ENCODE measurements around the gene IFT52.
A peak's percentile ranks its signal among the peaks of the same experiment; 100 is the strongest.
"Not testable (repeated sequence)": the region's sequence is repeated elsewhere in the genome, so short reads cannot be mapped to it uniquely, and the experiment has no call there.

Gene IFT52

DNA sequence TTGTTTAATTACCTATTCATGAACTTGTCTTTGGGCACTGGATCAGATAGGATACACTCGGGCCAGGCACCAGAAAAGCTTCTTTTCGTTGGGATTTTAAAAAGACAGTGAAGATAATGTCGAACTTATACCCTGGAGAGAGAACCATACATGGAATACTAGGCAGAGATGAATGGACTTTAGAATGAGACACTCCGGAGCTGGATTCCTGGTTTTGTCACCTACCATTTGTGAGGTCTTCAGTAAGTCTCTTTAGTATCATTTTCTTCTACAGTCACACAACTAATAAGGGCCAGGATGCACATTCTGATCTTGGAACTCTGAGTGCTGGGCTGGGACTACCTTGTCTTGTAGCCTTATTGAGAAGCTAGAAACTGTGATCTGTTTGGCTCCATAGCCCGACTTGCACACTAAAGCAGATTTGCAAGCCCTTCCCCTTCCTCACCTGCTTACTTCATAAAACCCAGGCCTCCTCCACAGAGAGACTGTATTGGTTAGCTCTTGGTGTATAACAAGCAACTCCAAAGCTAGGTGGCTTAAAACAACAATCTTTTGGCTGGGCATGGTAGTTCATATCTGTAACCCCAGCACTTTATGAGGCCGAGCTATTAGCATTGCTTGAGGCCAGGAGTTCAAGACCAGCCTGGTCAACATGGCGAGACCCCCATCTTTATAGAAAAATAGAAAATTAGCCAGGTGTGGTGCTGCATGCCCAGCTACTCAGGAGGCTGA, 7.4 kb upstream of the IFT52 start:
- no peaks in the 10 kb centered on the region for H3K36me3 ChIP-seq
- H3K27ac ChIP-seq, result no peak overlapping the region

DNA sequence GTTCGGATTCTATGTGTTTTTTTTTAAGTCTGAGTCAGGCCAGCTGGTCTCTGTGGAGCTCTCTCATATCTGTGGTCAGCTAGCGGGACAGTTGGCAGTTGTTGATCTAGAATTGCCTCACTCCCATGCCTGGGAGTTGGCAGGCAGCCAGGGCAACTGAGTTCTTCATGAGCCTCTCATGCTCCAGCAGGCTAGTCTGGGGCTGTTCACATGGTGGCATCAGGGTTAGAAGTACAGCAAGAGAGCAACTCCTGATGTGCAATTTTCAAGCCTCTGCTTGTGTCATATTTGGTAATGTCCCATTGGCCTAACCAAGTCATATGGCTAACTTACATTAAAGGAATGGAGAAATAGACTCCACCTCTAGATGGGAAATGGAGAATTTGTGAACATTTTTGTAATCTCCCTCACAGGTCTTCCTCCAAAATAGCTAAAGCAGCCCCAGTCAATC, 6.7 kb upstream of the IFT52 start:
- Histone ChIP-seq H3K27me3 (no peaks in the 10 kb centered on the region), H3K27ac (no peak overlapping the region), H3K4me3 (no peak overlapping the region), H3K36me3 (no peaks in the 10 kb centered on the region), H3K9me3 (no peaks in the 10 kb centered on the region), H4K20me1 (no peaks in the 10 kb centered on the region), H3K4me2 (0 out of 2 replicates have a peak overlapping the region, but pooled peaks have one; percentile 5), H3K9ac (no peak overlapping the region), H3K4me1 (no peaks in the 10 kb centered on the region)
- no peak for TF ChIP-seq Cebpa-rat (IDR thresholded peaks at IDR 0.05)

More for the DNA sequence above, 7.4 kb upstream of the IFT52 start:
- TF ChIP-seq Cebpa-rat (IDR thresholded peaks at IDR 0.05), result no peak
- Histone ChIP-seq H3K4me1 (no peaks in the 10 kb centered on the region), H4K20me1 (no peaks in the 10 kb centered on the region), H3K9ac (no peak overlapping the region), H3K4me2 (0 out of 2 replicates have a peak overlapping the region, but pooled peaks have one; percentile 5), H3K4me3 (no peak overlapping the region), H3K9me3 (no peaks in the 10 kb centered on the region), H3K27me3 (no peaks in the 10 kb centered on the region)

DNA sequence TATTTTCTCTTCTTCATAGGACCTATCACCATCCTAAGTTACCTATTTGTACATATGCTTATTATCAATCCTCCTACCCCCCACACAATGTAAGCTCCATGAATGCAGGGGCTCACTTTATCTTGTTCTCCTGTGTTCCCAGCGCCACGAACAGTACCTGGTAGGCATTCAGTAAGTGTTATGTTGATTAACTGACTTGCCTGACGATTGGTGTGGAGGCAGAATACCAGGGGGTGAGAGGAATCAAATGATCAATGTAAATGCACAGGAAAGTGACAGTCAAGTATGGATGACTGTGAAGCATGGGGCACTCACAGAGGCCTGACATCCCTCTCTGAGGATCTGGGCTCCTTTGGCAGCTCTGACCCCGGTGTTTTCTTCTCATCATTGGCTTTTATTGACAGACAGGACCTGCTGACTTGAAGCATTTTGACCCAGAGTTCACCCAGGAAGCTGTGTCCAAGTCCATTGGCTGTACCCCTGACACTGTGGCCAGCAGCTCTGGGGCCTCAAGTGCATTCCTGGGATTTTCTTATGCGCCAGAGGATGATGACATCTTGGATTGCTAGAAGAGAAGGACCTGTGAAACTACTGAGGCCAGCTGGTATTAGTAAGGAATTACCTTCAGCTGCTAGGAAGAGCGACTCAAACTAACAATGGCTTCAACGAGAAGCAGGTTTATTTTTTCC, 6.1 kb upstream of the IFT52 start:
- no peak overlapping the region for H3K27ac ChIP-seq
- H3K4me1 ChIP-seq, result peaks cover 1% of the 10 kb centered on the region; the same call in 1 of the 2 replicates
- no peaks in the 10 kb centered on the region for H3K27me3 ChIP-seq
- H3K4me3 ChIP-seq, result no peak overlapping the region
- H4K20me1 ChIP-seq, result no peaks in the 10 kb centered on the region
- H3K9me3 ChIP-seq, result no peaks in the 10 kb centered on the region
- no peak overlapping the region for H3K4me2 ChIP-seq
- TF ChIP-seq Cebpa-rat (IDR thresholded peaks at IDR 0.05), result no peak
- H3K9ac ChIP-seq, result no peak overlapping the region
- H3K36me3 ChIP-seq, result no peaks in the 10 kb centered on the region

DNA sequence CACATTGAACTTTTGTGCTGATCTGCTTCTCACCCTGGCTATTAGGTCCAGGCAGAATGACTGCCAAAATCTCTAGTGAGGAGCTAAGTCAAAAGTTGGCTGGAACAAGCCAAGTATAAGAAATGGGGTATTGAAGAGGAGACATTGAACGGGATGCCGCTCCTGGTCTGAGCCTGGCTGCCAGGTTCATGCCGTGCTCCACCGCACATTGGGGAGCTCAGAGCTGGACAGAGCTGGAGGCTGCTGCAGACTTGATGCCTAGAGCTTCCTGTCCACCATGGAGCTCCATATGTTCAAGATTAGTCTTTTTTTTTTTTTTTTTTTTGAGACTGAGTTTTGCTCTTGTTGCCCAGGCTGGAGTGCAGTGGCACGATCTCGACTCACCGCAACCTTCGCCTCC, 4.1 kb upstream of the IFT52 start:
- Histone ChIP-seq H3K9ac (no peak overlapping the region), H3K36me3 (no peaks in the 10 kb centered on the region), H3K27ac (no peak overlapping the region), H3K9me3 (no peaks in the 10 kb centered on the region), H4K20me1 (peaks cover 4% of the 10 kb centered on the region; the same call in 1 of the 2 replicates), H3K4me3 (no peak overlapping the region), H3K4me2 (no peak overlapping the region), H3K4me1 (peaks cover 12% of the 10 kb centered on the region), H3K27me3 (no peaks in the 10 kb centered on the region)
- TF ChIP-seq Cebpa-rat (IDR thresholded peaks at IDR 0.05), result no peak

DNA sequence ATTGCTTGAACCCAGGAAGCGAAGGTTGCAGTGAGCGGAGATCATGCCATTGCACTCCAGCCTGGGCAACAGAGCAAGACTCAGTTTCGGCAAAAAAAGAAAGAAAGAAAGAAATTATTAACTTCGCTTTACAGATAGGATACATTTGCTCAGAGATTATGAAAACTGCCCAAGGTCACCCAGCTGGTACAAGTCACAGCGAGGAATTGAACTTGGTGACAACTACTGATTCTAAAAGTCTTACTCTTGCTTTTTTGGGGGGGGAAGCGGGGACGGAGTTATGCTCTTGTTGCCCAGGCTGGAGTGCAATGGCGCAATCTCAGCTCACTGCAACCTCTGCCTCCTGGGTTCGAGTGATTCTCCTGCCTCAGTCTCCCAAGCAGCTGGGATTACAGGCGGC, 2.2 kb upstream of the IFT52 start:
- H3K4me2 ChIP-seq, H3K27ac ChIP-seq, H3K27me3 ChIP-seq, H3K9ac ChIP-seq, H3K36me3 ChIP-seq, H4K20me1 ChIP-seq, H3K4me3 ChIP-seq, H3K9me3 ChIP-seq: not testable (repeated sequence)
- peaks cover 19% of the 10 kb centered on the region for H3K4me1 ChIP-seq

DNA sequence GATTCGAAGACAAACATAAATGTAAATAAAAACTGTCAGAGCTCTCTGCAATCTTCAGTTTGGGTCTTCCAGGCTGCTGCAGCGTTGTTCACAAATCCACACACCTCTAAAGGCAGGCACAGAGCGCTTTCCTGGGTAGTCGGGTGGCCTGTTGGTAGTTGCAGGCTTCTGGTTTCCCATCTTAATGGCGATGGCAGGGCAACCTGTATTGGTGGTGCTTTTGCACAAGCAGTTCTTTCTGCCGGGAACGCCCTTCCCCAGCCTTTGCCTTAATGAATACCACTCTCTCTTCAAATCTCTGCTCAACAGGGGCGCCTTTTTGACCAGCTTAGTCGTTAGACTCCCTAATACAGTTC, 723 bp upstream of the IFT52 start:
- Histone ChIP-seq H3K36me3 (peaks cover 16% of the 10 kb centered on the region), H3K9ac (peak overlapping the region; percentile 91), H3K4me1 (peaks cover 19% of the 10 kb centered on the region), H3K4me2 (peak overlapping the region; percentile 89), H3K27ac (peak overlapping the region; percentile 96), H3K4me3 (peak overlapping the region; percentile 95), H3K27me3 (no peaks in the 10 kb centered on the region), H4K20me1 (peaks cover 9% of the 10 kb centered on the region; the same call in 1 of the 2 replicates), H3K9me3 (no peaks in the 10 kb centered on the region)
- TF ChIP-seq Cebpa-rat (IDR thresholded peaks at IDR 0.05), result no peak

DNA sequence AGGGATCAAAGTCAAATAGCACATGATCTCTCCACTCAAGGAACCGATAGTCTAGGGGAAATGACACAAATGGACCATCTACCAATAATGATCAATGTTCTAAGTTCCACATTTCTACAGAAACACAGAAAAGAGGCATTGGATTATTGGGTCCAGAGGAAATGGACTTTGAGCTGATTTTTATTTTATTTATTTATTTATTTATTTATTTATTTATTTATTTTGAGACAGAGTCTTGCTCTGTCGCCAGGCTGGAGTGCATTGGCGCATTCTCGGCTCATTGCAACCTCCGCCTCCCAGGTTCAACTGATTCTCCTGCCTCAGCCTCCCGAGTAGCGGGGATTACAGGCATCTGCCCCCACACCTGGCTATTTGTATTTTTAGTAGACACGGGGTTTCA, 11.2 kb downstream of the IFT52 start:
- not testable (repeated sequence) for H3K4me1 ChIP-seq, H3K9ac ChIP-seq, H3K9me3 ChIP-seq, H3K27ac ChIP-seq, H3K27me3 ChIP-seq, H3K4me3 ChIP-seq, H3K4me2 ChIP-seq
- Histone ChIP-seq H3K36me3 (peaks cover 77% of the 10 kb centered on the region), H4K20me1 (0 out of 2 replicates have a peak, but pooled peaks cover 10% of the 10 kb centered on the region)

DNA sequence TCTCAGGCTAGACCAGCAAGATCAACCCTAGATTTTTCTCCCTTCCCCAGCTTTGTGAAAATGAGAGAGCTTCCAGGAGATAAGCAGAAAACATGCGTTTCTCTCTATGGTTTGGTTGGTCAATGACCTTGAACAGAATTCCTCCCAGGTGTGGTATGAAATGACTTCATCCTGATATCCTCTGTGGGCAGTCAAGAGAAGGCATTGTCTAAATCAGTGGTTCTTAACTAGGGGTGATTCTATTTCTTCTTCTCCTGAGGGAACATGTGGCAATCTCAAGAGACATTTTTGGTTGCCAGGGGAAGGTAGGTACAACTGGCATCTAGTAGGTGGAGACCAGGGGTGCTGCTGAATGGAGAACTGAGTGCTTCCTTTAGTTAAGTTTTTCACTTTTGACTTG, 12.4 kb downstream of the IFT52 start:
- Histone ChIP-seq H3K9me3 (no peaks in the 10 kb centered on the region; the same call in 1 of the 2 replicates), H3K4me3 (no peak overlapping the region), H3K4me1 (no peaks in the 10 kb centered on the region), H3K9ac (no peak overlapping the region), H3K4me2 (no peak overlapping the region), H3K36me3 (peaks cover 76% of the 10 kb centered on the region), H3K27me3 (no peaks in the 10 kb centered on the region), H3K27ac (no peak overlapping the region), H4K20me1 (0 out of 2 replicates have a peak, but pooled peaks cover 10% of the 10 kb centered on the region)
- TF ChIP-seq Cebpa-rat (IDR thresholded peaks at IDR 0.05), result no peak

DNA sequence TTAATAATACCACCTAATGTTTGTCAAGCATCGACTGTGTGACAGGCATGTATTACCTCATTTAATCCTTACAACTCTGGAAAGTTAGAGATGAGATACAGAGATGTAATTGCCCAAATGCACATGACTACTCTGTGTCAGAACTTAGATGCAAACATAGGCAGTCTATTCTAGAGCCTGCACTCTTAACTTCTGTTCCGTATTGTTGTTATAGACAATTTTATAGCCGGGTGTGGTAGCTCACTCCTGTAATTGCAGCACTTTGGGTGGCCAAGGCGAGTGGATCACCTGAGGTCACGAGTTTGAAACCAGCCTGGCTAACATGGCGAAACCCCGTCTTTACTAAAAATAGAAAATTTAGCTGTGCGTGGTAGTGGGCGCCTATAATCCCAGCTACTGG, 15.0 kb downstream of the IFT52 start:
- Histone ChIP-seq H3K4me2 (no peak overlapping the region), H4K20me1 (no peaks in the 10 kb centered on the region), H3K9me3 (no peaks in the 10 kb centered on the region; the same call in 1 of the 2 replicates), H3K9ac (no peak overlapping the region), H3K4me3 (no peak overlapping the region), H3K27ac (no peak overlapping the region), H3K36me3 (peaks cover 63% of the 10 kb centered on the region), H3K27me3 (no peaks in the 10 kb centered on the region), H3K4me1 (no peaks in the 10 kb centered on the region)
- TF ChIP-seq Cebpa-rat (IDR thresholded peaks at IDR 0.05), result no peak

DNA sequence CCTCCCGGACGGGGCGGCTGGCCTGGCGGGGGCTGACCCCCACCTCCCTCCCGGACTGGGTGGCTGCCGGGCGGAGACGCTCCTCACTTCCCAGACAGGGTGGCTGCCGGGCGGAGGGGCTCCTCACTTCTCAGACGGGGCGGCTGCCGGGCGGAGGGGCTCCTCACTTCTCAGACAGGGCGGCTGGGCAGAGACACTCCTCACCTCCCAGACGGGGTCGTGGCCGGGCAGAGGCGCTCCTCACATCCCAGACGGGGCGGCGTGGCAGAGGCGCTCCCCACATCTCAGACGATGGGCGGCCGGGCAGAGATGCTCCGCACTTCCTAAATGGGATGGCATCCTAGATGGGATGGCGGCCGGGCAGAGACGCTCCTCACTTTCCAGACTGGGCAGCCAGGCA, 16.5 kb downstream of the IFT52 start:
- H3K9ac ChIP-seq, H3K27ac ChIP-seq, H3K9me3 ChIP-seq, H3K27me3 ChIP-seq, H4K20me1 ChIP-seq, H3K4me3 ChIP-seq, H3K4me1 ChIP-seq, H3K4me2 ChIP-seq: not testable (repeated sequence)
- H3K36me3 ChIP-seq, result peaks cover 76% of the 10 kb centered on the region

Data from BLaER1 (cell line).